GM19023 (cell line): ENCODE results near the gene FRMD4A.
A peak's percentile ranks its signal among the peaks of the same experiment; 100 is the strongest.
"Not testable (repeated sequence)": the region's sequence is repeated elsewhere in the genome, so short reads cannot be mapped to it uniquely, and the experiment has no call there.

Source experiments
- ATAC-seq: cut with Tn5 transposase; IDR thresholded peaks from one replicate; pipeline ENCODE4 v1.9.1; 2021; ENCODE audit warnings: mild to moderate bottlenecking, moderate library complexity; ENCODE audit not compliant: unreplicated experiment

Gene FRMD4A

GRCh38 chr10:13831711-13832141, 499.0 kb downstream of the FRMD4A start:
- ATAC-seq, result peak; percentile 70

GRCh38 chr10:13830385-13830784, 500.3 kb downstream of the FRMD4A start:
- no peak for ATAC-seq

GRCh38 chr10:13829790-13830189, 500.9 kb downstream of the FRMD4A start:
- ATAC-seq, result no peak

DNA sequence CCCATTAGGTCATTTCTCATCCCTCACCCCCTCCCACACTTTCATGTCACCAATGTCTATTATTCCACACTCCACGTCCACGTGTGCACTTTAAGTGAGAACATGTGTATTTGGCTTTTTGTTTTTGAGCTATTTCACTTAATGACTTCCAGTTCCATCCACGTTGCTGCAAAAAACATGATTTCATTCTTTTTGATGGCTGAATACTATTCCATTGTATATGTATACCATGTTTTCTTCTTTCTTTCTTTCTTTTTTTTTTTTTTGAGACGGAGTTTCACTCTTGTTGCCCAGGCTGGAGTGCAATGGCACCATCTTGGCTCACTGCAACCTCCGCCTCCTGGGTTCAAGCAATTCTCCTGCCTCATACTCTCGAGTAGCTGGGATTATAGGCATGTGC, 502.4 kb downstream of the FRMD4A start:
- ATAC-seq, result not testable (repeated sequence)

GRCh38 chr10:13827076-13827797, 503.5 kb downstream of the FRMD4A start:
- no peak for ATAC-seq

DNA sequence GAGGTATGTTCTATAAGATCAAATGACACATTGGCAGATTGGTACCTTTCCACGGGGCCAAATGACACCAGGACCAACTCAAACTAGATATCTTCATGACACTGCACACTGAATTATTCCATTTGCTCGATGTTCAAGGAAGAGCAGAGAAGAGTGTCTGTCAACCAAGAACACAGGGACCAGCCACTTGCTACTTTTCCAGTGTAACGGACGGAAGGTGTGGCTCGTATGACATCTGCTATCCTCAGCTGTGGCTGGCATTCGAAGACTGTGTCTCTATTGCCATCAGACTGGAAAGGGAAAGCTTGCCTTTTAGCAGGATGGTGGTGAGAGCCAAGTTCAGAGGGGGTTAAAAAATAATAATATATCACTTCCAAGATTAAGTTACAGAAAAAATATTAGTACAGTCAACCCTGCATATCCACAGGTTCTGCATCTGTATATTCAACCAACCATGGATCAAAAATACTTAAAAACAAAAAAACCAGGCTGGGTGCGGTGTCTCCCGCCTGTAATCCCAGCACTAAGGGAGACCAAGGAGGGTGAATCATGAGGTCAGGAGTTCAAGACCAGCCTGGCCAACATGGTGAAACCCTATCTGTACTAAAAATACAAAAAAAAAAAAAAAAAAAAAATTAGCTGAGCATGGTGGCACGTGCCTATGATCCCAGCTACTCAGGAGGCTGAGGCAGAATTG, 506.9 kb downstream of the FRMD4A start:
- ATAC-seq, result no peak

DNA sequence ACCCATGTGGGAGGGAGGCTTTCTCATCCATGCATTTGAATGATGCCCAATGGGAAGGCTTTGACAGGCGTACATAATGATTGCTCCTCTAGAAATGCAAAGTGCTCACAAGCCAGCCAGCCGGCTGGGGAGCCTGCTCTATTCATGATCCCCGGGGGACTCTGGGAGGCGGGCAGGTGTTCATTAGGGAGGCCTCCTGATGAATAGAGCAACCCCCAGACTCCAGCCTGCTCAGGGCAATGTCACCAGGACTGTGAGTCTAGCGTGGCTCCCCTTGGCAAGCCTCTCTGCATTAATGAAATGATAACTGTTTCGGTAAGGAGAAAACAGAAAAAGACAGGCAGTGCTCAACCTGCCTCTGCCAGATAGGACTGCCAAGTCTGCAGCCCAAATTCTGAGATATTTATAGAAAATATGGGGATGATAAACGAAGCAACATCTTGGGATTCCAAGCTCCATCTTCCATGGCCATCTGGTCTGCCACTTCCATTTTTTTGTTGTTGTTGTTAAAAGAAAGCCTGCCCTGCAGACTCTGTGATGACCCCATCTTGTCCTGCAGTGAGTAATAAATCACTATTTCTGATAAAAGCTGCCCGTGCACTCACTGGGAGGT, 507.5 kb downstream of the FRMD4A start:
- no peak for ATAC-seq

GRCh38 chr10:13822490-13822889, 508.2 kb downstream of the FRMD4A start:
- no peak for ATAC-seq

GRCh38 chr10:13820964-13821337, 509.8 kb downstream of the FRMD4A start:
- ATAC-seq, result no peak

DNA sequence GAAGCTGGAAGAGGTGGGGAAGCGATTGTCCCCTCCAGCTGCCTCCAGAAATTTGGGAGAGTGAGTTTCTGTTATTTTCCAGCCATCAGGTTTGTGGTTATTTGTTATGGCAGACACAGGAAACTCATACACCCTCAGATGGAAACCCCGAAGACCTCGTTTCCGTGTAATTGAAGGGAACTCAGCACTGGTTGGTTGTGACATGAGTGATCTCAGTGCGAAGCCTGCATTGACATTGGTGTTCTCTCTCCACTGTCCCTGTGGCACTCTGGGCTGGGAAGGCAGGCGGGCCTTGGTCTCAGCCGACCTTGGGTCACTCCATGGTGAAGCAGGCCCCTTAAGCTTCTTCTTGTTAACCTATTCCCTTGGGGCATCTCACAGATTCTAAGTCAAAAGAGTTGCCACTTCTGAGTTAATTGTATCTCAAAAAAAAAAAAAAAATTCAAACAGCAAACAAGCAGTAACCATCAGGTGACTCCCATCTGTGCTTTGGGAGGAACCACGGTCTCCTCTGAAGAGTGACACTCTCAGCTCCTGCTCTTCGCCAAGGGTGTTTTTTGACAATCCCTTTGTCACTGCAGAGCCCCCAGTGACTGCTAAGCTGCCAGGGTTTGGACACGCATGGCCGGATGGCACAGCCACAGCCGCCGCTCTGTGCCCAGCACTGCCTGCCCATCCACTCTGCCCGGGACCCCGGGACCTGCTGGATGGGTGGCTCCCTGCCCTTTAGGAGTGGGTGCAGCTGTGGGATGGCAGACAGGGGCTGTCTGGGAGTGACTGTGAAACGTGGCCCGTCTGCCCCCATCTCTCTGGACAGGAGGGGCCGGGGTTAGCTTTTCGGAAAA, 510.4 kb downstream of the FRMD4A start:
- ATAC-seq, result no peak

DNA sequence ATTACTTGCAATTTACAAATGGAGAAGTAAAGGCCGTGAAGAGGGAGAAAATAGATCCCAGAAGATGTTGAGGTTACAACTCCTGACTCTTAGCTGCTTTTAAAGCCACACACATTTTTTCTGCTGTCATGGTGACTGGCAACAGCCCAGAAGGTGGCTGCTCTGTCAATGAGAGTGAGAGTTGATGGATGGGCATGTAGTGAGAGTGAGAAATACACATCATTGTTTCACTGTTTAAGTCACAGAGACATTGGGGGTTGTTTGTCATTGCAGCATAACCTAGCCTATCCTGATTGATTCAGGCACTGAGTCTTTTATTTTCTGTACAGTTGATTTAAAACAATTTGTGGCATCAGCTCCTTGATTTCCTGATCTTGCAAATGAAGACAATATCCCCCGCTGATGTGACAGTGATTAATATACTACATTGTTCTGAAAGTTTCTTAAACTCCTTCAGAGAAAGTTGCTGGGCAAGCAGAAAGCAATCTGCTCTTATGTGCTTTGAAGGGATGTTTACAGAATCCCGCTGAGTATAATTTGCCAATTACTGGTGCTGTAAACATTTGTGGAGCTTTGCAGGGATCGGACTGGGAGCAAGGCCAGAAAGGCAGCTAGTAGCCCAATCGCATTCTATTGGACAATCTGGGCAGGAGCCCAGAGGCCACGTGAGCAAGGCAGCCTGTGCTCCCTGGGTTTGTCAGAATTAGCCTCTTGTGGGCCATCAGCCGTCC, 514.4 kb downstream of the FRMD4A start:
- ATAC-seq, result no peak

DNA sequence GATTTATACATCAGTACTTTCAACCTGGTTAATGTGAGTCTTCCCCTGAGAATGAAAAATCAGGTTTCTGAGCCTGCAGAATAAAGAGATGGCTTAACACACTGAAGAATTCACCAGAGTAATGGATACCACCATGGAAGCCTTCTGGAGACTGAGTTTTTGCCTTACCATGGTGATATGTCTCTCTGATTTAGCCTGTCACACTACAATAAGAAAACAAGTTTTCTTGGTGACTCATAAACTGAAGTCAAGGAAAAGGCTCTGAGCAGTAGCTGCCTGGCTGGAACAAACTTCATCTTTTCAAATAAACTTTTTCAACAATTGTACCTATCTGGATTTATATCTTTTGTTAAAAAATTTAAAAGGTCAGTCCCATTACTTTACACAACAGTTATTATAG, 515.0 kb downstream of the FRMD4A start:
- no peak for ATAC-seq

GRCh38 chr10:13813550-13813949, 517.2 kb downstream of the FRMD4A start:
- ATAC-seq, result no peak

GRCh38 chr10:13812804-13813203, 517.9 kb downstream of the FRMD4A start:
- ATAC-seq, result no peak

- no peak for ATAC-seq
Measured at GRCh38 chr10:13810568-13810967, 520.2 kb downstream of the FRMD4A start.

- ATAC-seq, result no peak
Measured at GRCh38 chr10:13809427-13809826, 521.3 kb downstream of the FRMD4A start.

- no peak for ATAC-seq
Measured at GRCh38 chr10:13808556-13809391, 522.0 kb downstream of the FRMD4A start.

DNA sequence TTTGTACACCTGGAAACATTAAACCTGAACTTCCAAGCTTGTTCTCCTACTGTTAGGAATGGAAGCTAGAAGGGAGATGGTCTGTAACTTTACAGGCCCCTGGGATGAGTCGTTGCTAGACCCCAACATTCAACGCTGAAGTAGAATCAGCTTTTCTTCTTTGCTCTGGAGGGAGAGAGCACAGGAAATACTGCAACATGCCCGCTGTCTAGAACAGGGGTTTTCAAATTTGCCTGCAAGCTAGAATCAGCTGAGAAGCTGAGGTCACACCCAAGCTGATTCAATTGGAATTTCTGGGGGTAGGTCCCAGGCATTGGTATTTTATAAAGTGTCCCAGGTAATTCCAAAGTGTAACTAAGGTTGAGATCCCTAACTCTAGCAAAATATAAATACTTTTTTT, 524.3 kb downstream of the FRMD4A start:
- no peak for ATAC-seq
